Lower leg skin (tissue), 3 donors: Measurements from ENCODE around the gene KCNIP2.
A peak's percentile ranks its signal among the peaks of the same experiment; 100 is the strongest.

Source experiments
- CTCF ChIP-seq, 3 donors: fragments of 450-650 bp; IDR thresholded peaks; one replicate each; pipeline ENCODE4 v1.5.1; 2016; ENCODE audit warnings: antibody characterized with exemption in 3 of 3, mild to moderate bottlenecking in 3 of 3, moderate library complexity in 2 of 3
- POLR2A ChIP-seq, 2 donors: fragments of 450-650 bp; IDR thresholded peaks; one replicate each; pipeline ENCODE4 v1.6.1; 2016 to 2017; ENCODE audit warnings: antibody characterized with exemption in 2 of 2, mild to moderate bottlenecking in 1 of 2, moderate library complexity in 1 of 2

GRCh38 chr10:101818119-101818871 is 25.3 kb downstream of the KCNIP2 start, which contains the start of gene OGA:
- TF ChIP-seq CTCF (IDR thresholded peaks at IDR 0.05) = no peak
- TF ChIP-seq POLR2A (IDR thresholded peaks at IDR 0.05) = peak in 1 of 2 donors; percentile 95
